Sigmoid colon (tissue), 4 donors: Measurements from ENCODE around the gene SMARCA1.

Source experiments
- CTCF ChIP-seq, 4 experiments: fragments of 450-650 bp in 3 of 4; fragments of 200-600 bp in 1 of 4; IDR thresholded peaks; one replicate each; pipeline ENCODE4 v1.5.1; 2016 to 2019; ENCODE audit warnings: antibody characterized with exemption in 4 of 4, mild to moderate bottlenecking in 3 of 4, moderate library complexity in 2 of 4
- EP300 ChIP-seq, 4 donors: sonication (generic); formaldehyde crosslinking; IDR thresholded peaks; one replicate each; pipeline ENCODE4 v1.6.1; 2017; ENCODE audit warnings: antibody characterized with exemption in 4 of 4
- POLR2A ChIP-seq, 2 donors: fragments of 450-650 bp; IDR thresholded peaks; one replicate each; pipeline ENCODE4 v1.6.1; 2016; ENCODE audit warnings: antibody characterized with exemption in 2 of 2, mild to moderate bottlenecking in 2 of 2, moderate library complexity in 2 of 2
- POLR2AphosphoS5 ChIP-seq, 4 donors: sonication (generic); formaldehyde crosslinking; IDR thresholded peaks; one replicate each; pipeline ENCODE4 v1.6.1; 2017; ENCODE audit warnings: antibody characterized with exemption in 4 of 4

GRCh38 chrX:129530410-129530809 lies 7.1 kb upstream of the SMARCA1 start:
- TF ChIP-seq CTCF (IDR thresholded peaks at IDR 0.05): no peak
- TF ChIP-seq POLR2A (IDR thresholded peaks at IDR 0.05): no peak
- no peak for TF ChIP-seq POLR2AphosphoS5 (IDR thresholded peaks at IDR 0.05)
- no peak for TF ChIP-seq EP300 (IDR thresholded peaks at IDR 0.05)
